GM12865 (cell line): Measurements from ENCODE around the gene NSUN7.

Experiments used
- DNase-seq: peaks from one replicate; pipeline ENCODE4 v3.0.0; 2010; ENCODE audit warnings: low read depth
- H3K4me3 ChIP-seq: 2 replicates; pipeline ENCODE4 v1.5.1; 2011; ENCODE audit warnings: mild to moderate bottlenecking, low read depth, low read length, control low read depth
- CTCF ChIP-seq: IDR thresholded peaks from 2 replicates; pipeline ENCODE4 v1.5.1; 2011; ENCODE audit warnings: low read length, control low read depth, low read depth, inconsistent platforms; ENCODE audit not compliant: insufficient read depth; ENCODE audit errors: missing control alignments

NSUN7 gene

GRCh38 chr4:40750461-40751258, 905 bp downstream of the NSUN7 start:
- DNase-seq, result no peak
- H3K4me3 ChIP-seq, result peak overlapping the region; percentile 55
- TF ChIP-seq CTCF, result no peak

- no peak for TF ChIP-seq CTCF
- H3K4me3 ChIP-seq, result no peak overlapping the region
- no peak for DNase-seq
These were observed 5.9 kb downstream of the NSUN7 start for GRCh38 chr4:40755616-40756015.

- TF ChIP-seq CTCF, result no peak
- peak; percentile 91 for DNase-seq
- H3K4me3 ChIP-seq, result no peak overlapping the region
These were observed 13.5 kb downstream of the NSUN7 start for GRCh38 chr4:40763228-40763716.

GRCh38 chr4:40769266-40769665, 19.5 kb downstream of the NSUN7 start:
- no peak for TF ChIP-seq CTCF
- no peak for DNase-seq
- no peak overlapping the region for H3K4me3 ChIP-seq

GRCh38 chr4:40778090-40778489, 28.3 kb downstream of the NSUN7 start:
- no peak for DNase-seq
- TF ChIP-seq CTCF, result no peak
- no peak overlapping the region for H3K4me3 ChIP-seq

GRCh38 chr4:40782876-40783275, 33.1 kb downstream of the NSUN7 start:
- no peak for TF ChIP-seq CTCF
- H3K4me3 ChIP-seq, result no peak overlapping the region
- DNase-seq, result no peak

- no peak for DNase-seq
- no peak overlapping the region for H3K4me3 ChIP-seq
- no peak for TF ChIP-seq CTCF
These were observed 36.0 kb downstream of the NSUN7 start for GRCh38 chr4:40785727-40786126.
